B cell (primary cell): ENCODE results near the gene NEK6.

Experiments
- EZH2 ChIP-seq: IDR thresholded peaks from 2 replicates; pipeline ENCODE4 v1.6.1; 2012; ENCODE audit warnings: borderline replicate concordance, low read depth, mild to moderate bottlenecking, moderate library complexity, low read length; ENCODE audit not compliant: insufficient read depth, poor library complexity, severe bottlenecking
- TF ChIP-seq, protein P1 (sequence below): fragments of 200-600 bp; IDR thresholded peaks from one replicate; pipeline ENCODE4 v1.8.0; 2022; ENCODE audit warnings: antibody characterized with exemption, mild to moderate bottlenecking

DNA sequence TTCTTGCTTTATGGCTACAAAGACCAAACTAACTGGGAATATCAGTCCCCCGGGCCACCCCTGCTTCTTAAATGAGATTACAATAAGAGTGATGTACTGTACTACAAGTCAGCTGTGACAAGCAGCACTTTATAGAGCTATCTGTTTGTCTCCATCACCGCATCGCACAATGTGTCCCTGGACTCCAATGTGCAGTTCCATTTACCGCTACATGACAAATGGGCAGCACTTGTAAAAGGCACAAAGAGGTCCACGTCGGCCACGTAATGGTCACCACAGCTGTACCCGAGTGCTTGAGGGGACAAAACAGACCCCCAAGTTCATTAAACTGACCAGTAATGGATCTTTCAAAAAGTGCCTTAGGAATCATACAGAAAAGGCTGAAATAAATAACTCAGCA lies 103.4 kb downstream of the NEK6 start:
- TF ChIP-seq, protein P1, sequence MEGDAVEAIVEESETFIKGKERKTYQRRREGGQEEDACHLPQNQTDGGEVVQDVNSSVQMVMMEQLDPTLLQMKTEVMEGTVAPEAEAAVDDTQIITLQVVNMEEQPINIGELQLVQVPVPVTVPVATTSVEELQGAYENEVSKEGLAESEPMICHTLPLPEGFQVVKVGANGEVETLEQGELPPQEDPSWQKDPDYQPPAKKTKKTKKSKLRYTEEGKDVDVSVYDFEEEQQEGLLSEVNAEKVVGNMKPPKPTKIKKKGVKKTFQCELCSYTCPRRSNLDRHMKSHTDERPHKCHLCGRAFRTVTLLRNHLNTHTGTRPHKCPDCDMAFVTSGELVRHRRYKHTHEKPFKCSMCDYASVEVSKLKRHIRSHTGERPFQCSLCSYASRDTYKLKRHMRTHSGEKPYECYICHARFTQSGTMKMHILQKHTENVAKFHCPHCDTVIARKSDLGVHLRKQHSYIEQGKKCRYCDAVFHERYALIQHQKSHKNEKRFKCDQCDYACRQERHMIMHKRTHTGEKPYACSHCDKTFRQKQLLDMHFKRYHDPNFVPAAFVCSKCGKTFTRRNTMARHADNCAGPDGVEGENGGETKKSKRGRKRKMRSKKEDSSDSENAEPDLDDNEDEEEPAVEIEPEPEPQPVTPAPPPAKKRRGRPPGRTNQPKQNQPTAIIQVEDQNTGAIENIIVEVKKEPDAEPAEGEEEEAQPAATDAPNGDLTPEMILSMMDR, result no peak
- no peak for TF ChIP-seq EZH2
